ENCODE measurements around the gene DBN1.

DNA sequence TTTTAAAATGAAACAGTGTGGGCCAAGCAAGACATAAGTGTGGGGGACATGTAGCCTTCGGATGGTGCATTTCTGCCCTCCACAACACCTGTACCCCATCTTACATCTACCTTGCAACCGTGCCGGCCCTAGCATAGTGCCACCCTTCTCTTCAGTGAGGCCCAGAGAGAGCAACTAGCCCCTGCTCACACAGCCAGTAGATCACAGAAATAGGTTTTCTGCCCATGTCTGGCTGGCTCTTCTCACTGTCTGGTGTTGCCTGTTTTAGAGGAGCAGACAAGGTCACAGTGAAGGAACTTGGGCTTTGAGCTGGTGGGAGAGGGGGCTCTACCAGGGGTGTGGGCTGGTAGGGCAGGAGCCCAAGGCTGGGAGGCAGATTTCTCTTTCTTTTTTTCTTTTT, 12.8 kb upstream of the DBN1 start:
- TF ChIP-seq EZH2 (IDR thresholded peaks at IDR 0.05; ENCODE audit: low read depth, low read length, severe bottlenecking) (no peak), YY1 (IDR thresholded peaks at IDR 0.05; ENCODE audit: low read depth, low read length) (no peak), POLR2A (IDR thresholded peaks at IDR 0.05; ENCODE audit: control extremely low read depth in 1 of 2, low read depth in 2 of 2, low read length in 2 of 2) (peak in 1 of 2 experiments; percentile 52; a peak in 1 of 3 replicates), RNF2 (IDR thresholded peaks at IDR 0.05; ENCODE audit: borderline replicate concordance, low read depth, low read length, missing control alignments, poor library complexity, severe bottlenecking) (no peak), EGR1 (IDR thresholded peaks at IDR 0.05; ENCODE audit: borderline replicate concordance, low read depth, low read length) (no peak), KDM1A (IDR thresholded peaks at IDR 0.05; ENCODE audit: borderline replicate concordance, low read length) (no peak), CBX8 (IDR thresholded peaks at IDR 0.05; ENCODE audit: borderline replicate concordance, low read depth, low read length) (no peak), RAD21 (IDR thresholded peaks at IDR 0.05 in 1 of 2, conservative IDR thresholded peaks at IDR 0.05 in 1 of 2; ENCODE audit: low read depth in 2 of 2, low read length in 2 of 2) (no peak)
- TF ChIP-seq, protein P1, sequence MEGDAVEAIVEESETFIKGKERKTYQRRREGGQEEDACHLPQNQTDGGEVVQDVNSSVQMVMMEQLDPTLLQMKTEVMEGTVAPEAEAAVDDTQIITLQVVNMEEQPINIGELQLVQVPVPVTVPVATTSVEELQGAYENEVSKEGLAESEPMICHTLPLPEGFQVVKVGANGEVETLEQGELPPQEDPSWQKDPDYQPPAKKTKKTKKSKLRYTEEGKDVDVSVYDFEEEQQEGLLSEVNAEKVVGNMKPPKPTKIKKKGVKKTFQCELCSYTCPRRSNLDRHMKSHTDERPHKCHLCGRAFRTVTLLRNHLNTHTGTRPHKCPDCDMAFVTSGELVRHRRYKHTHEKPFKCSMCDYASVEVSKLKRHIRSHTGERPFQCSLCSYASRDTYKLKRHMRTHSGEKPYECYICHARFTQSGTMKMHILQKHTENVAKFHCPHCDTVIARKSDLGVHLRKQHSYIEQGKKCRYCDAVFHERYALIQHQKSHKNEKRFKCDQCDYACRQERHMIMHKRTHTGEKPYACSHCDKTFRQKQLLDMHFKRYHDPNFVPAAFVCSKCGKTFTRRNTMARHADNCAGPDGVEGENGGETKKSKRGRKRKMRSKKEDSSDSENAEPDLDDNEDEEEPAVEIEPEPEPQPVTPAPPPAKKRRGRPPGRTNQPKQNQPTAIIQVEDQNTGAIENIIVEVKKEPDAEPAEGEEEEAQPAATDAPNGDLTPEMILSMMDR (IDR thresholded peaks at IDR 0.05; ENCODE audit: control extremely low read depth in 1 of 3, insufficient read depth in 1 of 3, low read depth in 1 of 3, low read length in 3 of 3): no peak
- TF ChIP-seq, protein P2, sequence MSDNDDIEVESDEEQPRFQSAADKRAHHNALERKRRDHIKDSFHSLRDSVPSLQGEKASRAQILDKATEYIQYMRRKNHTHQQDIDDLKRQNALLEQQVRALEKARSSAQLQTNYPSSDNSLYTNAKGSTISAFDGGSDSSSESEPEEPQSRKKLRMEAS (IDR thresholded peaks at IDR 0.05): no peak
- TF ChIP-seq, protein P3, sequence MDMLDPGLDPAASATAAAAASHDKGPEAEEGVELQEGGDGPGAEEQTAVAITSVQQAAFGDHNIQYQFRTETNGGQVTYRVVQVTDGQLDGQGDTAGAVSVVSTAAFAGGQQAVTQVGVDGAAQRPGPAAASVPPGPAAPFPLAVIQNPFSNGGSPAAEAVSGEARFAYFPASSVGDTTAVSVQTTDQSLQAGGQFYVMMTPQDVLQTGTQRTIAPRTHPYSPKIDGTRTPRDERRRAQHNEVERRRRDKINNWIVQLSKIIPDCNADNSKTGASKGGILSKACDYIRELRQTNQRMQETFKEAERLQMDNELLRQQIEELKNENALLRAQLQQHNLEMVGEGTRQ (IDR thresholded peaks at IDR 0.05; ENCODE audit: low read length): no peak
